Muscle of arm (tissue), 12 donors: Measurements from ENCODE around the gene IL25. TPM values are rescaled to one million over a fixed set of nuclear protein-coding genes. Genes with fewer than 3 reads are reported as not detected.

Experiments used
- DNase-seq: peaks from one replicate; pipeline ENCODE4 v3.0.0-alpha.2; 2013
- polyA plus RNA-seq, 12 donors: library from polyadenylated mRNA; unstranded; fragments of 120-200 nt; gene quantifications; one replicate each; pipeline ENCODE4 v1.2.1, GENCODE V29; 2013; ENCODE audit not compliant: insufficient read length in 12 of 12

The IL25 gene
- polyA plus RNA-seq, 12 donors = not detected

DNA sequence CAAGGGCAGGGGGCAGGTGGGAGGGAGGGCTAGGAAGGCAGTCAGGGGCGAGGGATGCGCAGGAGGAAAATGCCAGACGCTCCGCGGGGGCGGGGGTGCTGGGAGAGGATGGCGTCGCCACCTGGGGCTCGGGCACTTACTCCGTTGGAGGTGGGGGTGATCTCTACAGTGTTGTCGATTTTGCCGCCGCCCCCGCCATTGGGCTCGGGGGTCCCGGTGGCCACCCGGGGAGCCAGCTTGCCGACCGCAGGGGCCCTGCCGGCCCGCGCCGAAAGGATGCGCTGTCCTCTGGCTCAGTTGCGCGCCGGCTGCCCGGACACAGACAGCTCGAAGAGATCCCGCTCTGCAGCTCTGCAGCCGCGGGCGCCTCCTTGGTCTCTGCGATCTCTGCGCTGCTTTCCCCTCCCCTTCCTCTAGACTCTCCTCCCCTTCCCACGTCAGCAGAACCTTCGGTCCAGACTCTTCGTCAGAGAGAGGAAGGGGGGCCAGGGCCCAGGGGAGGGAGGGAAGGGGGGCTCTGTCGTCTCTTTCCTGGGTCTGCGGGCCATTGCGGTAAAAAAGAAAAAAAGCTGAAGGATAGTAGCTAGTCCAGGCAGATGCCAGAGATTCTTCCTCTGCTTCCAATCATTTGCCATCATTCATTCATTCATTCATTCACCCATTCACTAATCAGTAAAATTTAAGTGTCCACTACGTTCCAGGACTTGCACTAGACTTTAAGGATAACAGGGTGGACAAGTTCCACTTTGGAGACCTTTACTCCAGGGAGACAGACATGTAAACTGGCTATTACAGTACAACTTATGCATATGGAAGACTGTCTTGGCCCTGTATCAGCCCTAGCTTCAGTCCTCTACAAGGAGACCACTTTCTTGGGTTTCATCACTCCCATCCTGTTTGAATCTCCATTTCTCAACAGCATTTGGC is 19.8 kb upstream of the IL25 start, which contains the start of gene SLC22A17:
Gene SLC22A17 (minus strand): TSS at position 382 of the 927 bp plus-strand sequence.
- DNase-seq = peak; percentile 93

DNA sequence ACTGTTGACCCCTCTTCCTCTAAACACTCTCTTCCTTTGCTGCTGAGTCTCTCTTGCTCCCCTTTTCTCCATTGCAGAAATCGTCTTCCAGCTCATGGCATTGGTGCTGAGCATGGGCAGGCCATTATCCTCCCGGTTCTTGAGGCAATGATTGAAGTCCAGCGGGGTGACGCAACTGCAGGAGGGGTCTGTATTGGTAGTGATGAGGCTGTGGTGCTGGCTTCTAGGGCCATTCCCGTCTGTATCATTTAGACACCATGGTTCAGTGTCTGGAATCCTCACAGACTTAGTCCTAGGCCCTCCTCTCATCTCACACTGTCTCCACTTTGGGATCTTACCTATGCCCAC is 19.2 kb upstream of the IL25 start:
- DNase-seq = no peak

DNA sequence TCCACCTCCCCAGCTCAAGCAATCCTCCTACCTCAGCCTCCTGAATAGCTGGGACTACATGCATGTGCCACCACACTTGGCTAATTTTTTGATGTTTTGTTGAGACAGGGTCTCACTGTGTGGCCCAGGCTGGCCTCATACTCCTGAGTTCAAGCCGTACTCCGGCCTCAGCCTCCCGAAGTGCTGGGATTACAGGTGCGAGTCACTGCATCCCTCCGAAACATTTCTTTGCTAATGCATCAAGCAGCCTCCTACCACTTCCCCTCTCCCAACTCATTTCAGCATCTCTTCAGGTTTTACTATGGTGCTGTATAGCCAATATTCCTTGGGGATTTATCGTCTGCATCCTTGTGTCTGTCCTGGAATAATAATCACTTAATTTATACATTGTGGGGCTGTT is 17.6 kb upstream of the IL25 start:
- no peak for DNase-seq

DNA sequence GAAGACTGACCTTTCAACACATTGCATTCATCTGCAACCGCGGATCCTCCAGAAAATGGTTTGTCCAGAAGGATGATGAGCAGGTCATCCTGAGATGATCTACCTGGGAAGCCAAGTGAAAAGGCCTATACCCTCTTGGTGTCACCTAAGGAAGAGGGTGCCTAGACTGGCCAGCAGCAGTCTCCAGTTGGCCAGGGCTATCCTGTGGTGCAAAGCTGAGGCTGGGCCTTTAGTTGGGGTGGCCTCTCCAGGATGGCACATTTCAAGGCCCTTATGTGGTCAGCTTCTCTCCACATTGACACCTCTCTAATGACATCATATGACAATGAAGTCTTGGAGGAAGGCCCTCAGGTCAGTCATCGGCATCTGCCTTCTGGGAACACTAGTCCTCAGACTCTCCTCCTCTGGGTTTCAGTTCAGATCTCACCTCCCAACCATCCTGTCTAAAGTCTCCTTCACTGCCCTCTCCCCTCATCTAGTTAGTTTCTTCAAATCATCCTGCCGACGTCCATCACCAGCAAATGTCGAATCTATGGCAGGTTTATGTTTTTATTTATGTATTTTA is 16.7 kb upstream of the IL25 start:
- DNase-seq = no peak

- DNase-seq = no peak
Measured at GRCh38 chr14:23356662-23357061, 15.9 kb upstream of the IL25 start.

GRCh38 chr14:23357261-23357660 is 15.3 kb upstream of the IL25 start:
- DNase-seq = no peak

GRCh38 chr14:23358042-23358441 is 14.6 kb upstream of the IL25 start:
- DNase-seq = no peak

DNA sequence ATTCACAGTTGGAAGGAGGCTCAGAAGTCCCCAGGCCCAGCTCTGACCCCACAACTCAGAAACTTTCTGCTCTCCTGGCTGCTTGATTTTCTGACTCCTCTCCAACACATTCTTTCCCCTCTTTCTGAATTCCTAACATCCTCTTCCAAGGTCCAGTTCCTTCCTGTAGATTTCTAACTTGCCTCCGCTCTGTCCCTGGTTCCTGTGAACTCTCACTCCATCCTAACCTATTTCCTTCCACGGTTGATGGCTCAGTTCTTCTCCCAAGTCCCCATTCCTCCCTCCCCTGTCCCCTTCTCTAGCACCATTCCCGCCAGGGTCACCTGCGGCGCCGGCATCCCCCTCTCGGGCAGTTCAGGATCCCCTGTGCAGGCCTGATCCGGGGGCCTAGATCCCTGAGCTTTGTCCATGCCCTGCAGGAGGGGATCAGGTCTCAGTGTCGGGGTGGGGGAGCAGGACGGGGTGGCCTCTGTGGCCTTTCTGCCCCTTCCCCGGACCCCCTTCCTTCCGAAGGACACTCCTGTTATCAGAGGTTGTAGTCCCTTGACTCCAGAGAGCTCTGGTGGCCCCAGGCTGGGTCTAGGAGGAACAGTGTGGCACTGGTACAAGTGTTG is 13.9 kb upstream of the IL25 start:
- no peak for DNase-seq

DNA sequence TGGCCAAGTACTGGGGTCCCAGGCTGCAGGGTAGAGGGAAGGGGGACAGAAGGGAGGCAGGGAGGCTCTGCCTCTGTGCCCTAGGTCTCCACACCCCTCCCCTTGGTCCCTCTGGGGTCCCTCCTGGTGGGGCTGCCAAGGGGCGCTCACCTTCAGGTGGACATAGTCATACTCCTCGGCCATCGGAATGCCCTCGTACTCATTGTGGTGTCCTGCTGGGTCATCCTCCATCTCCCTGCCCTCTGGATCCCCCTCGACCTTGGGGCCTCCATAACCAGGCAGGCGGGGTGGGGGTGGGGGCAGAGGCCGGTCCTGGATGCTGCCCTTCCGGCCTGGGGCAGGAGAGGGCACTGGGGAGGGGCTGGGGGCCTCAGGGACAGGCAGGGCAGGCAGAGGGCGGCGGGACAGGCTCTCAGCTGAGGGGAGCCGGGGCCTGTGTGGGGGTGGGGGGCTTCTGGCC is 13.4 kb upstream of the IL25 start:
- no peak for DNase-seq

DNA sequence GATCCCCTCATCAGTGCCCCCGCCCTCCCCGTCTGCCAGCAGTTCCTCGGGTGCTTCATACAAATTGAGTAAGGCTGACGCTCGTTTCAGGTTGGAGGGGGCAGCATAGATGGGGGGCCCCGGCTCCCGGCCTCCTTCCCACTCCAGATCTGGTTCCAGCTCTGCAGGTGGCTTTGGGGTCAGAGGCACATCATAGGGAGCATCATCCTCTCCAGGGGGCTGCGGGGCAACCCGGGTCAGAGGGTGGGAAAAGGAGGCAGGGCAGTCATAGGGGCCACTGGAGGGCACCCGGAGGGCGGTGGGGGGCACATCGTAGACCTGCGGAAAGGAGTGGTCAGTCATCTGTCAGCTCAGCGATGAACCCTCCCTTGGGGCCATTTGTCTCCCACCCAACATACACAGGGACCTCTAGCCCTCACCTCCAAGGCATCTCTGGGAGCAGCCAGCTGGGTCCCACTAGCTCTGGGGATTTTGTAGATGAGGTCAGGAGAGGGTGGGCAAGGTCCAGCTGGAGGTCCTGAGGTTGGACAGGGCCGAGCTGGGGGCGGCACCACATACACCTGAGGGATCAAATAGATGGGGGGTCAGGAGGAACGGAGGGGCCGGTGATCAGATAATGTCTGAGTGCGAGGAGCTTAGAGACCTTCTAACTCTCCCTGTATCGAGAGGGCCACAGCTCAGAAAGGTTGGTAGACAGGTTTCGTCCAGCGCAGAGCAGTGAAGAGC is 12.7 kb upstream of the IL25 start:
- DNase-seq = no peak

DNA sequence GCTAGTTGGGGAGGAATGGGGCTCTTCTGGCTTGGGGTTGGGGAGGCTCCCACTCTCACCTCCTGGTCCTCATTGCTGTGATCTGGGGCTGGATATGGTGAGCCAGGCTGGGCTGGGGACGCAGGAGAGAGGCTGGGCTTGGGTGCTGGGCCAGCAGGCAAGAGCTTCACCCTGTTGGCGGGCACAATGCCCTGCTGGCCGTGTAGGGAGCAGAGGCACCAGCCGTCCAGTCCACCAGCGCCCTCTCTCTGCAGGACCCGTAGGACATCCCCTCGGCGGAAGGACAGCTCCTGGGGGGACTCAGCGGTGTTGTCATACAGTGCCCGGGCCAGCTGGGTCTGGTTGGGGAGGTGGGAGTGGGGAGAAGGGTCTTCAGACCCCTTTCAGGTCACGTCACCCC is 12.1 kb upstream of the IL25 start:
- no peak for DNase-seq

DNA sequence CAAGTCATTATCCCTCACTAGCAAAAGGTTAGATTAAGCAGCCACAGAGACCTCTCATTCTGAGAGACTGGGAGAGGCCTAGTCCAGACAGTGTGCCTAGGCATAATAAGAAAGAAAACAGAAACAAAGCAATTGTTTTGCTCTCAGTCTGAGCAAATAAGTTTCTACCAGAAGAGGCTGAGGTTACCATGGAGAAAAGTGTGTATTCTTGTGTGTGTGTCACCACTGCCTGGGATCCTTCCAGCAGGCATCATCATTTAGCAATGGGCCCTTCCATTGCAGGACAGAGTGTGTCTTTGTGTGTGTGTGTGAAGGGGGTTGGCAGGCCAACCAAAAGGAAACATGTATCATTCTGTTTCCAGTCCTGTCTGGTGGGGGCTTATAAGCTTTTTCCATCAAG is 11.3 kb upstream of the IL25 start:
- no peak for DNase-seq

DNA sequence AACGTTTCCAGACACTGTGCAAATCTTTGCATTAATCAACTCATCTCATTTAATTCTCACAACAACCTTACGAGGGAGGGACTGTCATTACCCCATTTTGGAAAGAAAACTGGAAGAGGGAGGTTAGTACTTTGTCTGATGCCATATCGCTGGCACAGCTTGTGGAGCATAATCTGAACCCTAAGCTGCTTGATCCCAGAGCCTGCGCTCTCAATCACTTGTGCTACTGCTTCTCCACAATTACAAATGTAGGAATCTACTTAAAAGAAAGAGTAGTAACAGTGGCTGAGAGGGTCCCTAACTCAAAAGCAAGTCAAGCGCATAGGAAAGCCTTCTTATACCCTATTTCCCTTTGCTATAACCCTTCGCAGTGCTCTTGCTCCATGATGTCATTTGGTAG is 10.8 kb upstream of the IL25 start:
- DNase-seq = no peak

DNA sequence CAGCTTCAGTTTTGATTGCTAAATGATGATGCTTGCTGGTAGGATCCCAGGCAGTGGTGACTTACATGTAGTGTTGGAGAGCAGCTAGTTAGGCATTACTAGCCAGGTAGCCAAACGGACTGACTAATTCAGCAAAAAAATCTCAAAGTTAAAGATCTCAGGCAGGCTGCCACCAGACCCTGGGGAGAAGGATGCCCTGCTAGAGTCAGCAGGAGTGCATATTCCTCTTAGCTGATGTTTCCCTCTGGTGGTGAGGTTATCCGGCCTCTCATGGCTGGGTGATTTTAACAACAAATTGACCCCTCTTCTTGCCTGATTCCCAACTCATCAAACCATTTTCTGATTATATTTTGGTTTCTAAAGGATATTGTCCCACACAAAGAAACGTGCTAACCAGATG is 10.4 kb upstream of the IL25 start:
- no peak for DNase-seq

DNA sequence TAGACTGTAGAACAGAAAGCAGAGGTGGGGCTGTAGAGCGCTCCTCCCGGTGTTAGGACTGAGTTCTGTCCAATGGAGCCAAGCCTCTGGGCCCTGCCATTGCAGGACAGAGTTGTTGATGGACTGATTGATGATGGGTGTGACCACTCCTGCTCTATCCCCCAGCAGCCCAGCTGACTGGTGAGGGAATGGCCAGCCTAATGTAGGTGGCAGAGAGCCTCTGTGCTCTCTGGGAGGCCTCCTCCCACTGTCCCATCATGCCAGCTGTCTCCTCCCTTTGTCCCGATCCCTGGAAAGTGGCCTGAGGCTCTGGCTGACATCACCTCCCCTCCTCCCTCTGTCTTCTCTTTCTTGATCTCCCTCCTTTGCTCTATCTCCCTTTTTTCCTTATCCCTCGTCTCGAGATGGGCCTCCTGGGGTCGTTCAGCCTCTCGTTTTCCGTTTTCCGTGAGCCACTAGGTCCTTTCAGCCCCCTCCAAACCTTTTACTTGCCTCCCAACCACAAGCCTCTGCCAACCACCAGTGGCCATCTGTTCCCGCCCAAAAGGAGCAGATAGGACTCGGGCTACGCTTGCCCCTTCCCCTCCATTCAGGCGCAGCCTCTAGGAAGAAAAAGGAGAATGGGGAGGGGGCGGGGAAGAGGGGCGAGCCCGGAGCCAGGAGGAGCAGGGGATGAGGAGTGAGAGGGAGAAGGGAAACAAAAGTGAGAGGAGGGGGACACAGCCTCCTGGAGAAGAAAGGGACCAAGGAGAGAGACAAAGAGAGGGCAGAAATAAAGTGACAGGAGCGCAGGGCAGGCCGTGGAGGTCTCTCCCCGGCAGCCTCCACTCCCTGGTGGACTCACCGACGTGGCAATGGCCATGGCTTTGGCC is 8.2 kb upstream of the IL25 start:
- peak; percentile 74 for DNase-seq

- peak; percentile 77 for DNase-seq
Measured at GRCh38 chr14:23365036-23365731, 7.4 kb upstream of the IL25 start, which contains the start of gene EFS. EFS (minus strand) TSS chr14:23365172; CDS start chr14:23365025, 147 bp downstream.

DNA sequence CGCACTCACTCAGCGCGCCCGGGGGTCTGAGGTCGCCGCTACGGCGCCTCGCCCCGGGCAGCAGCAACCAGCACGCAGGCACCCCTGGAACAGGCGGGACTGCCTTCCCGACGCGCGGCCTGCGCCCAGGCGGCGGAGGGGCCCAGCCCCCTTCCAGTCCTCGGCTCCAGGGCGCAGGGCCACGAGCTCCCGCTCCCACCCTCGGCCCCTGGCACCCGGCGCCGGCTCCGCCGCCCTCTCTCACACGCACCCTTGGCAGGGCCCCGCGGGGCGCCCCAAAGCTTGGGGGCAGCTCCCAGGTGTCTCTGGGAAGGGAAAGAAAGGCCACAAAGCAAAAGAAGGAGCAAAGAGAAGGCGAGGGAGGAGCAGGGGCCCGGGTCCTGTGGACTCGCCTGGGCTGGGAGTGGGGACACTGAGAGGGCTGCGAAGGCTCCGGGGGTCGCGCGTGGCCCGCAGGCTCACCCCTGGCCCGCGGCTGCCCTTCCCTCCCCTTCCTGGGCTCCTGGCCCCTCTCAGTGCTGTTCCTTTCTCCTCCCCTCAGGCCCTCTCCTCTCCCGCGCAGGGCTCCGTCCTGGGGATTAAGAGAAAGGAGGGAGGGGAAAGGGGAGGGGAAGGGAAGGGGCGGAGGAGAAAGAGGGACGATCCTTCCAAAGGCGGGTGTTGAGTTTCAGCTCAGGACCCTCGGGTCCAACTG is 6.7 kb upstream of the IL25 start:
- peak; percentile 88 for DNase-seq

DNA sequence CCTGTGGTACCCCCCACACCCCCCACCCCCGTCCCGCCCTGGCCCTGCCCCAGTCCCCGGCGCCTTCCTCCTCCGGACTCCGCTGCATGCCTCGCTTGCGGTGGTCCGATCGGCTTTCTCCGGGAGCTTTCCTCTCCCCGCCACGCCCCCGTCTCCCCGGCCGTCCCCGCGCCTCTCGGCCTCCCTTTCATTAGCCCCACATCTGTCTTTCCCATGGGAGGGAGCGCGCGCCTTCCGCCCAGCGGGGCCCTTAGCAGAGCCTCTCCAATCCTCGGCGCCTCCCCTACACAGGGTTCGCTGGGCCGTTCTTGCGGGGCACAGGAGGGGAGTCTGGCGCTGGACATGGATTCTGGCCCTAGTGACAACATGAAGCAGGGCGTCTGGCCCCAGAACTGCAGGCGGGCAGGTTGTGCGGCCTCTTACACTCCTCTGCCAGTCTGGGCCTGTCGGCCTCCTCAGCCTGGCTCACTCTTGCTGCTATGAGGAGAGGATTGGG is 6.1 kb upstream of the IL25 start:
- peak; percentile 68 for DNase-seq

- no peak for DNase-seq
Measured at GRCh38 chr14:23370221-23370620, 2.4 kb upstream of the IL25 start.

DNA sequence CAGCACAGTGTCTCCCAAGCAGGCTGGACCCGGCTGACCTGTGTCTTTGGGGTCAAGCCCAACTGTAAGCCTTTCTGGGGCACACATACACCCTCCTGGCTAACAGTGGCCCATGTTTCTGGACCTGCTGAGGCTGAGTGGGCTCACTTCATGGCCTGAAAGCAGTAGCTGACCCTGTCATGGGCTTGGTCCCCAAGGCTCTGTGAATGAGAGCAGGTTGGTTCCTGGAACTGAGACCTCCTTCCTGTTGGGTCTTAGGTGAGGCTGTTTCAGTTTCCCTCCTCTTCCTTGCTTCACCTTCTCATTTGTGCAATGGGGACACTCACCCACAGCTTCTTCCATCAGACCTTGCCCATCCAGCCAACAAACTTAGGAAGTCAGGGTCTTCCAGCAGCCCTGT is 744 bp upstream of the IL25 start:
- DNase-seq = no peak
